ENCODE data around the gene DOK6.
"Not testable (repeated sequence)": the region's sequence is repeated elsewhere in the genome, so short reads cannot be mapped to it uniquely, and the experiment has no call there.

DOK6 gene

DNA sequence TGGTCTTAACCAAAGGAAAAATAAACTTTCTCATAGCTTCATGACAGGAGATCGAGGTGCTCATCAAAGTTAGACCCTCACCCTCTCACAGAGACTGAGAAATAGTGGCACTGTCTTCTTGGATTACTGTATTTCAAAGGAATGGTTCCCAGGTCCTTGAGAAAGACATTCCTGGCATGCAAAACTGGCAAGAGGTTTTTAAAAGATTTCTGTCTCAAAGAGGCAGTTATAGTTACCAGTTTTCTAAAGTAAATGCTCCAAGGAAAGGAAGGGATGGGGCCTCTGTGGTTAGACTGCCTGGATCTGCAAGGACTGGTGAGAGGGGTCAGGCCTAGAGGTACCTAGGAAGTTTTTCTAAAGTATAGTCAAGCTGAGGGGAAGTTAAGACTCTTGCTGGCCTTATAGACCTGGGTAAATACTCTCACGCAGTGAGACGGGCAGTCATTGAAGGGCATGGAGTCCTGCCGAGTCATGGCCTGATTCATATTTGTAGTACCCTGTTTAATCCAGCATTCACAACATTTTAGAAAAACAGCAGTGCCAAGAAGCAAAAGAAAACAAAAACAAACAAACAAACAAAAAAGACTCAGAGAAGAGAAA, 226.1 kb downstream of the DOK6 start:
- peak; percentile 3 for DNase-seq (ENCODE audit: low spot score)

DNA sequence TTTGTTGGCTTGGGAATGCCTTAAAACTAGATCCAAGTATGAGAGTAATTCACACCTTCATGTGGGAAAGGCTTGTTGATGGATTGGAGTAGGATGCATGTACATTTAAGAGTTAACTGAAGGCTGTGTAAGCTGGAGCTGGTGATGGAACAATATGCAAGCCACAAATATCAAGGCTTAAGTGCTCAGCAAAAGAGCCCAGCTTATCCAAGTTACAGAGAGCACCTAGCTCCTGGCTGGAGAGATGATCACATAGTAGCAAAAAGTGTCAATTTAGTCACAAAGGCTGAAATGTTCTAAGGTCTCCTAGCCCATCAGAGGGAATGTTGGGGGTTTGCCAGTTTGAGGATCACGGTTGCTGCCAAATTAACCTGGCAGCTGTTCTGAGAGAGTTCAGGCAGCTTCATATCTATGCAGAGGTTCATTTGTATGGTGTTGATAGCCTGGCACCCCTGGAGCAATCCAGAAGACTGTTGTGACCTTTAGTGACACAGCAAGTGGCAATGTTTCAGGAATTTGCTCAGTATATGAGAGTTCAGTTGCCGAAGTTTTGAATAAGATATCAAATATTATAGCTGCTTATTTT, 228.2 kb downstream of the DOK6 start:
- no peak for DNase-seq (ENCODE audit: low spot score)

DNA sequence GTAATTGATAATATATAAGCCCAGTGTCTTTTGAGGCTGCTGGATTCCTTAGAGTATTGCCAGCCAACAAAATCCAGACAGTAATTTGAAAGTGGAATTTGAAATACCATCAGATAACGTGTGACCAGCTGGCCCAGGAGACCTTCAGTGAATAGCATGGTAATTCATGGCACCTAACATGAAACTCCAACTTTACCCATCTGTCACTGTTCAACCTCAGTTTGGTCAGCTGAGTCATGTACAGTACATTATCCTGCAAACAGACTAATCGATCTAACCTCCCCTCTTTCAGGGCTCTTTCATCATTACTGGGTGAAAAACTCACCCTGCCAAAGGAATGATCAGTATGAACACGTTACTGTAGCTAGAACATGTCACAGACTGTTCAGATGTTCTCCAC, 230.6 kb downstream of the DOK6 start:
- no peak for DNase-seq (ENCODE audit: low spot score)

DNA sequence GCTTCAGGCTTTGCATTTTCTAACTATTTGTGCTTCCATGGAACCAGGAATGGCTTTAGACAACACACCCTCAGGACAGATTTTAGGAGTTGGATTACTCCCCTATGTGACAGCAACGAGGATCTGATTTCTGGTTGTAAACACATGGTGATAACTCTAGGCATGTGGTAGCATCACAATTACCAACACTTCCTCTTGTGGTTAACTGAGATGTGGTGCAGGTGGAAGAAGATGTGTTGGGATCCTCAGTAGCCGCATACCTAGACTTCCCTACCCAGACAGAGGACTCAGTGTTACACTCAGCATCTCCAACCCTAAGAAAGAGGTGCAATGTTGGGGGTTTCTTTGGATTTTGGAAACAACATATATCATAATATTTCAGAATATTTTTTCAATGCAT, 234.8 kb downstream of the DOK6 start:
- DNase-seq (ENCODE audit: low spot score), result no peak

GRCh38 chr18:69636529-69637301, 236.0 kb downstream of the DOK6 start:
- no peak for DNase-seq (ENCODE audit: low spot score)

GRCh38 chr18:69638056-69638455, 237.4 kb downstream of the DOK6 start:
- DNase-seq (ENCODE audit: low spot score), result no peak

- DNase-seq (ENCODE audit: low spot score), result no peak
Observed at GRCh38 chr18:69647702-69648101, 247.0 kb downstream of the DOK6 start.

- no peak for DNase-seq (ENCODE audit: low spot score)
Observed at GRCh38 chr18:69648486-69648885, 247.8 kb downstream of the DOK6 start.

- DNase-seq (ENCODE audit: low spot score), result no peak
Observed at GRCh38 chr18:69649684-69650083, 249.0 kb downstream of the DOK6 start.

DNA sequence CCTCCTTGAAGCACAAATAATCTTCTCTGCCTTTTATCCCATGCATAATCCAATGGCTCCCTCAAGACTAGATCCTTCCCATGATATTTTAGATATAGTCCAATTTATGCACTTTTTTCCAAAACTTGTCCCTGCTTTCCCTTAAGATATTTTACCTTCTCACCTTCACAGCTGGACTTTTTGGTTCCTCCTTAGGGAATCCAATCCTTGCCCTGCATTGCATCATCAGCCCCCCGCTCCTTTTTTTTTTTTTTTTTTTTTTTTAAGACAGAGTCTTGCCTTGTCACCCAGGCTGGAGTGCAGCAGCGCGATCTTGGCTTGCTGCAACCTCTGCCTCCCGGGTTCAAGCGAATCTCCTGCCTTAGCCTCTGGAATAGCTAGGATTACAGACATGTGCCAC, 250.6 kb downstream of the DOK6 start:
- DNase-seq (ENCODE audit: low spot score), result no peak

DNA sequence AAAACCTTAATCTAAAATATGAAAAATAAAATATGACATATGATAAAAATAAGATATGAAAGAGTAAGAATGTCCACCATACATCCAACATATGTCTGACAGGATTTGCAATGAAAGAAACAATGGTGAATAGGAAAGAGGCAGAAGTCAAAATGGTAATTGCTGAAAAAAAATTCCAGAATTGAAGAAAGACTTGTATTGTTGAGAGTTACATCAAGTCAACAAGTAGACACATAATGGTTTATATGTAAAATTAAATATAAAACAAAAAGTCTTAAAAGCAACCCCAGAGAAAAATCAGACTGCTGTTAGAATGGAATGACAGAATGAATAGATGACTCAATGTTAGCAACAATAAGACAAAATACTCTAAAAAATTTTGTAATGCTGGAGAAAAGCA, 255.1 kb downstream of the DOK6 start:
- no peak for DNase-seq (ENCODE audit: low spot score)

DNA sequence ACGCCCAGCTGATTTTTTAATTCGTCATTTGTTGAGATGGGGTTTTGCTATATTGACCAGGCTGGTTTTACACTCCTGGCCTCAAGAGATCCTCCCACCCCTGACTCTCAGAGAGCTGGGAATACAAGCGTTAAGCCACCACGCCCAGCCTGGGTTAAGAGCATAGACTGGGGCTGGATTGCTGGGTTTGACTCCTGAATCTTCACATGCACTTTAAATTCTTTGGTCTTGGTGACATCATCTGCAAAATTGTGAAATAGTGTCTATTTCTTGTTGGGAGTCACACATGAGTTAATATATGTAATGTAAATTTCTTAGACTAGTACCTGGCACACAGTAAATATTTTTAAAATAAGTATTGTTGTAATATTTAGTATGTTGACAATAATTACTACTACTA, 257.4 kb downstream of the DOK6 start:
- peak; percentile 9 for DNase-seq (ENCODE audit: low spot score)

DNA sequence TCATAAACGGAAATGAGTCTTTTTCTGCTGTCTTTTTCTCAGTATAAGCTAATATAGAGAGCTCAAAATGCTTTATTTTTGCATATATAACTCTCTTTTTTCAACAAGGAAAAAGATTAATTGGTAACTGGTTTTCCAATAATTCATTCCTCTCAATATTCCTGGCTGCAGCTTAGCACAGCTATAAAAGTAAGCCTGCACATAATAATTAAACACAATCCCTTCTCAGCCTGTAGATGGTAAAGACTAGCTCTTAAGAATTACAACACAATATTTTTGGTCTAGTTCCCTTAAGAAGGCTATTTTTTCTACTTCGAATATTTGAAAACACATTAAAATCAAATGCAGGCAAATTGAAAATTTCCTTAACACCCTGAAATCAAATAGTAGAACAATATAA, 258.0 kb downstream of the DOK6 start:
- DNase-seq (ENCODE audit: low spot score), result no peak

- DNase-seq (ENCODE audit: low spot score), result no peak
Observed at GRCh38 chr18:69659142-69659651, 258.5 kb downstream of the DOK6 start.

GRCh38 chr18:69662090-69662489, 261.4 kb downstream of the DOK6 start:
- not testable (repeated sequence) for DNase-seq (ENCODE audit: low spot score)

DNA sequence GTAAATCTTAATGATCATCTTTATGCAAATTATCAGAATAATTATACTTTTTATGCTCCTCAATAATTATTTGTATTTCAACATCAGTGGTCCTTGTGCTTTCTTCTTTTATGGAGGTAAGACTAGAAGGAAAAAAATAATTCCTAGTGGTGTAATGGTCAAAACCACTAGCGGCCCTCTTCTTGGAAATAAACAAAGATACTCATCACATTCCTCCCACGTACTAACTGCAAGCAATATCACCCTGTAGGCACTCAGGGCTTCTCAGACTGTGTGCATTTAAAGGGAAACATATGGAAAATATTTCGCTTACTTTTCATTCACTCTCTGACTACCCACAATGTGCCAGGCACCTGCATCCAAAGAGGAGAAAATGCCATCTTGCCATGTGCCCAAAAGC, 263.7 kb downstream of the DOK6 start:
- no peak for DNase-seq (ENCODE audit: low spot score)

- DNase-seq (ENCODE audit: low spot score), result no peak
Observed at GRCh38 chr18:69674292-69674877, 273.7 kb downstream of the DOK6 start.

DNA sequence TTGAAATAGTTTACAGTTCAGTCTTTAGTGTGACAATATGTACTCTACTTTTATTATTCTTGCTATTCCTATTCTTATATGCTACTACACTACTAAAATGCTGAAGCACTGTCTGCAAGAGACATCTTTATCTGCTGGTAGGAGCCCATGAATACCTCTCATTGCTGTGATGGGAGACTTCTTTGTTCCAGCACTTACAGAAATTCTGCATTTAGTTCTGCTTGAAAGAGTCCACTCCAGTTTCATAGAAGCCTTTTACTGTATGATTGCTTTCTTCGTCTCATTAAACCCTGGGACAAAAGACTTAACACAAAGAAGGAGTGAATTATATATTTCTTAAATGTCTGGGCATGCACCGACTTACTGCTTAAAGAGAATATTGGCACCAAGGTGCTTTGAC, 274.3 kb downstream of the DOK6 start:
- DNase-seq (ENCODE audit: low spot score), result no peak

- no peak for DNase-seq (ENCODE audit: low spot score)
Observed at GRCh38 chr18:69677595-69677994, 276.9 kb downstream of the DOK6 start.

DNA sequence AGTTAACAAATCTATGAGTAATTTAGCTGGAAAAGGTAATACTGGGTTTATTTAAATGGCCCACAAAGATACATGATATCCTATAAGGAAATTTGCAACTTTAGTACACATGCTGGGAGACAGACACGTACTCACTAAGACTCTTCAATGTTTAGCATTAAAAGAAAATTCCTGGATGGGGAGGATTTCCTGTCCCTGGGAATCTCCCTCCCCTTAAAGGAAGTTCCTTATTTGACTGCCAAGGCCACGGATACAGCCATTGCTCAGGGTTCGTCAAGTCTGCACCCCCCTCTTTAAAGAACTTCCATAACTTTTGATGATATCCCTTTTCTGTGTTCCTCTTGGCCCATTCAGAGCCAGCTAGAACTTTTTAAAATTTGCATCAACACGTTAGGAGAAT, 279.4 kb downstream of the DOK6 start:
- no peak for DNase-seq (ENCODE audit: low spot score)

- no peak for DNase-seq (ENCODE audit: low spot score)
Observed at GRCh38 chr18:69683176-69683575, 282.5 kb downstream of the DOK6 start.

DNA sequence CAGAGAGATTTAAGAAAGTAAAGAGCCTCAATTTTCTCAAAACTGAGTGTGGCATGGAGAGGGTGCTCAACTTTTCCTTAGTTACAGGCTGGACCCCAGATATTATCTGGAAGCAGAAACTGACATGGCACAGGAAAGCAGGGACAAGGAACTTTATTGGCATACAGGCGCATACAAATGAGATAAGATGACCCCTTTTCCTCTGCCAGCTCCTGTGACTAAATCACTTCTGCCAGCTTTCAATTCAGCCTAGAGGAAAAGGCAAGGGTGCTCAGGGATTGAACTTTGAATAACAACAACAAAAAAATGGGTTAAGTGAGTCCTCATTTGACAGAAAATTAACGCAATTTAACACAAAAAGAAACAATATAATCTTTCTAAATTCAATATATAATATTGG, 284.1 kb downstream of the DOK6 start:
- no peak for DNase-seq (ENCODE audit: low spot score)

DNA sequence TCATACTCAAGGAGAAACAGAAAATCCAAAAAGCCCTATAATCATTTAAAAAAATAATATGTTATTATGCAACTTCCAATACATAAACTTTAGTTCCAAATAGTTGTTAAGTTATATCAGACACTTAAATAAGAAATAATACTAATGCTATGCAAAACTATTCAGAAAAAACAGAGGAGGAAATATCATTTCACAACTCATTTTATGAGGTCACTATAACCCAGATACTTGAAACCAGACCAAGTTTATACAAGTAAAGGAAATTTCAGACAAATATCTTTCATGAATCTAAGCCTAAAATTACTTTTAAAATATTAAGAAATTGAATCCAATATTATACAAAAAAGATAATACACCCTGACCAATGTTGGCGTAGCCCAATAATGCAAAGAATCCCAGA, 286.2 kb downstream of the DOK6 start:
- DNase-seq (ENCODE audit: low spot score), result peak; percentile 33

Measured in GM03348 (cell line).